H1 (cell line): ENCODE results near the gene BIN1. TPM values are rescaled to one million over a fixed set of nuclear protein-coding genes. Genes with fewer than 3 reads are reported as not detected.

Experiments
- CTCF ChIA-PET: fragments of 300-600 bp; sonication (Branson Sonifier 250); formaldehyde crosslinking; loops from one replicate; lab custom pipeline; 2021; ENCODE audit not compliant: partially characterized antibody; lab: Charles Lee
- POLR2A ChIA-PET: fragments of 300-600 bp; sonication (Branson Sonifier 250); formaldehyde crosslinking; loops from one replicate; lab custom pipeline; 2021; ENCODE audit warnings: inconsistent platforms; ENCODE audit not compliant: partially characterized antibody; lab: Charles Lee
- DNase-seq, 2 experiments: peaks; one replicate each; pipeline versions ENCODE4 v3.0.0 to v3.0.0-alpha.2; 2010 to 2022; ENCODE audit warnings: low spot score in 2 of 2, low read depth in 1 of 2, mixed read lengths in 1 of 2
- FAIRE-seq: peaks from 2 replicates; lab custom pipeline; 2011; peaks lifted over from hg19 to GRCh38; lab: Jason Lieb, UNC
- H2AFZ ChIP-seq: 2 replicates; pipeline ENCODE4 v1.8.1; 2012; ENCODE audit warnings: low read length, inconsistent platforms
- H2AK5ac ChIP-seq: 2 replicates; pipeline ENCODE4 v1.6.1; 2013; ENCODE audit warnings: low read depth, low read length
- H2BK120ac ChIP-seq: replicated peaks from 2 replicates; pipeline ENCODE3; 2013; ENCODE audit warnings: low read depth, low read length, inconsistent platforms
- H2BK12ac ChIP-seq: 2 replicates; pipeline ENCODE4 v1.6.1; 2013; ENCODE audit warnings: low read depth, low read length
- H2BK15ac ChIP-seq: 2 replicates; pipeline ENCODE4 v1.6.1; 2013; ENCODE audit warnings: low read length
- H2BK20ac ChIP-seq: 2 replicates; pipeline ENCODE4 v1.6.1; 2013; ENCODE audit warnings: low read length
- H2BK5ac ChIP-seq: 2 replicates; pipeline ENCODE4 v1.6.1; 2013; ENCODE audit warnings: low read depth, low read length
- H3K14ac ChIP-seq: 2 replicates; pipeline ENCODE4 v1.6.1; 2013; ENCODE audit warnings: inconsistent platforms; ENCODE audit not compliant: insufficient read length
- H3K18ac ChIP-seq: 2 replicates; pipeline ENCODE4 v1.6.1; 2013; ENCODE audit warnings: low read length; ENCODE audit errors: extremely low read depth
- H3K23ac ChIP-seq: 2 replicates; pipeline ENCODE4 v1.6.1; 2013; ENCODE audit warnings: inconsistent platforms; ENCODE audit not compliant: insufficient read length
- H3K23me2 ChIP-seq: 2 replicates; pipeline ENCODE4 v1.6.1; 2013; ENCODE audit warnings: low read depth, low read length
- H3K27ac ChIP-seq: 2 replicates; pipeline ENCODE4 v1.6.1; 2011; ENCODE audit warnings: low read depth, low read length, inconsistent platforms
- H3K27me3 ChIP-seq, 4 experiments: replicated peaks in 1 of 4; 1 replicate in 1 of 4; 2 replicates in 3 of 4; pipeline versions ENCODE4 v1.6.1 to v1.8.1; 2011 to 2013; ENCODE audit warnings: low read length in 3 of 4, mild to moderate bottlenecking in 3 of 4, inconsistent platforms in 2 of 4, mixed read lengths in 2 of 4, moderate library complexity in 1 of 4; ENCODE audit not compliant: control insufficient read depth in 3 of 4, insufficient read depth in 3 of 4; ENCODE audit errors: extremely low read depth in 1 of 4
- H3K36me3 ChIP-seq, 4 experiments: 2 replicates each; pipeline versions ENCODE4 v1.6.1 to v1.8.1; 2011 to 2013; ENCODE audit warnings: mild to moderate bottlenecking in 4 of 4, low read length in 3 of 4, moderate library complexity in 2 of 4, control low read depth in 1 of 4, inconsistent platforms in 1 of 4; ENCODE audit not compliant: insufficient read depth in 4 of 4, control insufficient read depth in 2 of 4
- H3K4ac ChIP-seq: replicated peaks from 2 replicates; pipeline ENCODE3; 2013; ENCODE audit warnings: low read length, low read depth, mixed read lengths, inconsistent platforms; ENCODE audit not compliant: insufficient read length
- H3K4me1 ChIP-seq, 4 experiments: replicated peaks in 1 of 4; 1 replicate in 1 of 4; 2 replicates in 3 of 4; pipeline versions ENCODE4 v1.6.1 to v1.8.1; 2011 to 2013; ENCODE audit warnings: low read length in 3 of 4, inconsistent platforms in 2 of 4, mixed read lengths in 1 of 4; ENCODE audit not compliant: insufficient read depth in 4 of 4, control insufficient read depth in 3 of 4
- H3K4me2 ChIP-seq, 2 experiments: 2 replicates each; pipeline versions ENCODE4 v1.6.1 to v1.8.1; 2011 to 2013; ENCODE audit warnings: low read depth in 2 of 2, low read length in 2 of 2, control low read depth in 1 of 2, inconsistent platforms in 1 of 2, mild to moderate bottlenecking in 1 of 2; ENCODE audit not compliant: insufficient read depth in 1 of 2
- H3K4me3 ChIP-seq, 4 experiments: fragments of 200-600, 300-600 bp in 1 of 4; sonication (generic), shearing (Covaris generic), sonication (Bioruptor Twin) in 1 of 4; 2 replicates each; pipeline versions ENCODE4 v1.5.1 to v1.8.1; 2011 to 2016; ENCODE audit warnings: low read length in 4 of 4, low read depth in 3 of 4, control low read depth in 2 of 4, inconsistent platforms in 2 of 4, mild to moderate bottlenecking in 2 of 4, mixed read lengths in 1 of 4, moderate library complexity in 1 of 4; ENCODE audit not compliant: insufficient read depth in 2 of 4; ENCODE audit errors: extremely low read depth in 1 of 4
- H3K56ac ChIP-seq: replicated peaks from 2 replicates; pipeline ENCODE3; 2013; ENCODE audit warnings: low read depth, mild to moderate bottlenecking, mixed read lengths, low read length, inconsistent platforms; ENCODE audit not compliant: insufficient read length
- H3K79me1 ChIP-seq: 2 replicates; pipeline ENCODE4 v1.6.1; 2013; ENCODE audit warnings: low read depth, low read length, control low read depth
- H3K79me2 ChIP-seq, 2 experiments: 2 replicates each; pipeline versions ENCODE4 v1.6.1 to v1.8.1; 2012 to 2013; ENCODE audit warnings: low read length in 2 of 2, mild to moderate bottlenecking in 2 of 2, inconsistent platforms in 1 of 2; ENCODE audit not compliant: insufficient read depth in 2 of 2, control insufficient read depth in 1 of 2
- H3K9ac ChIP-seq, 4 experiments: replicated peaks in 1 of 4; 1 replicate in 1 of 4; 2 replicates in 3 of 4; pipeline versions ENCODE4 v1.6.1 to v1.8.1; 2011 to 2013; ENCODE audit warnings: low read depth in 3 of 4, low read length in 3 of 4, control low read depth in 2 of 4, mild to moderate bottlenecking in 2 of 4, moderate library complexity in 2 of 4, inconsistent platforms in 1 of 4; ENCODE audit errors: extremely low read depth in 1 of 4
- H3K9me3 ChIP-seq, 2 experiments: 2 replicates each; pipeline versions ENCODE4 v1.6.1 to v1.8.1; 2012 to 2013; ENCODE audit warnings: mild to moderate bottlenecking in 2 of 2, moderate library complexity in 2 of 2, control low read depth in 1 of 2, inconsistent platforms in 1 of 2, low read depth in 1 of 2, low read length in 1 of 2, mixed read lengths in 1 of 2; ENCODE audit not compliant: insufficient read depth in 2 of 2
- H4K20me1 ChIP-seq, 2 experiments: replicated peaks in 1 of 2; 2 replicates each; pipeline versions ENCODE3 to v1.8.1; 2011 to 2013; ENCODE audit warnings: inconsistent platforms in 2 of 2, low read length in 2 of 2, mild to moderate bottlenecking in 1 of 2; ENCODE audit not compliant: insufficient read depth in 2 of 2, control insufficient read depth in 1 of 2
- H4K5ac ChIP-seq: 2 replicates; pipeline ENCODE4 v1.6.1; 2013; ENCODE audit warnings: low read length, low read depth, mixed read lengths, inconsistent platforms; ENCODE audit not compliant: insufficient read length
- H4K8ac ChIP-seq: 2 replicates; pipeline ENCODE4 v1.8.0; 2013; ENCODE audit warnings: mild to moderate bottlenecking, moderate library complexity, low read length, inconsistent platforms; ENCODE audit not compliant: insufficient read depth; ENCODE audit errors: extremely low read depth
- H4K91ac ChIP-seq: replicated peaks from 2 replicates; pipeline ENCODE3; 2013; ENCODE audit warnings: low read length, mixed read lengths, inconsistent platforms; ENCODE audit not compliant: insufficient read length
- BCL11A ChIP-seq, 2 experiments: IDR thresholded peaks; one replicate each; pipeline ENCODE4 v1.6.1; 2011; ENCODE audit warnings: low read depth in 2 of 2, low read length in 2 of 2, mild to moderate bottlenecking in 2 of 2
- HDAC6 ChIP-seq: IDR thresholded peaks from one replicate; pipeline ENCODE4 v1.7.1; 2012; ENCODE audit warnings: low read depth, mild to moderate bottlenecking, inconsistent platforms, low read length, moderate library complexity
- MAFK ChIP-seq: IDR thresholded peaks from 2 replicates; pipeline ENCODE4 v1.6.1; 2012; ENCODE audit warnings: low read depth, mild to moderate bottlenecking, improper control_type of control experiment, low read length
- RXRA ChIP-seq: IDR thresholded peaks from 2 replicates; pipeline ENCODE4 v1.6.1; 2011; ENCODE audit warnings: low read depth, mild to moderate bottlenecking, low read length, moderate library complexity; ENCODE audit not compliant: insufficient read depth
- SIN3A ChIP-seq, 2 experiments: IDR thresholded peaks in 1 of 2; conservative IDR thresholded peaks in 1 of 2; 2 replicates each; pipeline ENCODE4 v1.6.1; 2011 to 2012; ENCODE audit warnings: low read length in 2 of 2, improper control_type of control experiment in 1 of 2, low read depth in 1 of 2, mild to moderate bottlenecking in 1 of 2
- polyA plus RNA-seq, 7 experiments: library from polyadenylated mRNA; depleted of rRNA in 3 of 7; stranded (reverse) in 5 of 7; unstranded in 2 of 7; fragments of >200 nt in 5 of 7; fragments of 200-250 nt in 2 of 7; gene quantifications; 1 replicate in 5 of 7; 2 replicates in 1 of 7; 4 replicates in 1 of 7; pipeline versions ENCODE4 v1.2.1 to v1.2.3, GENCODE V29; 2011 to 2013; ENCODE audit warnings: missing spikeins in 2 of 7, mixed read lengths in 2 of 7
- total RNA-seq: library from RNA; stranded (reverse); fragmentation: NEBNext Ultra II Directional; extraction: Animal tissue kit (Norgen Biotek cat#: 25700); gene quantifications from 2 replicates; pipeline ENCODE4 v1.2.1, GENCODE V29; 2021

Gene BIN1
- total and polyA plus RNA-seq, 2 of the 8 experiments (the other 6 are each of a cell fraction or from before 2014, with no cell fraction given): 23.6 to 35.6 TPM

GRCh38 chr2:127037476-127037875 is 69.5 kb downstream of the BIN1 start:
- ChIA-PET CTCF (interaction anchor here (1.0 to 3.7 kb wide), 2 partner anchors 12 to 30 kb away, joined by 3 to 16 read pairs; no protein-coding TSS in a partner anchor), POLR2A (no interaction called here)
- no peak for DNase-seq
- TF ChIP-seq BCL11A (IDR thresholded peaks at IDR 0.05; ENCODE audit: low read depth in 2 of 2, low read length in 2 of 2) (no peak), SIN3A (conservative IDR thresholded peaks at IDR 0.05 in 1 of 2, IDR thresholded peaks at IDR 0.05 in 1 of 2; ENCODE audit: low read depth in 1 of 2, low read length in 2 of 2) (no peak), RXRA (no peak), HDAC6 (no peak), MAFK (no peak)
- Histone ChIP-seq H3K4me1 (no peaks in the 10 kb centered on the region), H4K8ac (no peak overlapping the region), H3K23me2 (no peaks in the 10 kb centered on the region), H3K9ac (no peak overlapping the region), H2AK5ac (no peak overlapping the region), H4K5ac (no peak overlapping the region), H3K4me2 (no peak overlapping the region), H4K20me1 (no peaks in the 10 kb centered on the region), H3K27me3 (no peaks in the 10 kb centered on the region), H2BK120ac (no peak overlapping the region), H3K4ac (no peak overlapping the region), H3K56ac (no peak overlapping the region), H3K27ac (no peak overlapping the region), H2BK15ac (no peak overlapping the region), H3K18ac (no peak overlapping the region), H2BK20ac (no peak overlapping the region), H3K14ac (no peak overlapping the region), H2BK12ac (no peak overlapping the region), H2AFZ (no peak overlapping the region), H3K79me2 (no peaks in the 10 kb centered on the region), H4K91ac (no peak overlapping the region), H3K23ac (no peak overlapping the region), H3K9me3 (no peaks in the 10 kb centered on the region), H2BK5ac (no peak overlapping the region), H3K4me3 (no peak overlapping the region), H3K36me3 (no peaks in the 10 kb centered on the region), H3K79me1 (no peaks in the 10 kb centered on the region)
- FAIRE-seq: no peak
